SK-N-SH (cell line): ENCODE results near the gene PRR11. TPM values are rescaled to one million over a fixed set of nuclear protein-coding genes. Genes with fewer than 3 reads are reported as not detected.

Experiments
- CTCF ChIA-PET: fragments of 300-600, 350-600 bp; formaldehyde crosslinking; extraction: SDS; loops from one replicate; lab custom pipeline; 2021; lab: Yijun Ruan, JAX
- POLR2A ChIA-PET: fragments of 350-600 bp; sonication (Branson Sonifier 250); formaldehyde crosslinking; extraction: SDS; loops from one replicate; lab custom pipeline; 2020; ENCODE audit warnings: antibody characterized with exemption, inconsistent platforms; lab: Yijun Ruan, JAX
- DNase-seq: peaks from one replicate; pipeline ENCODE4 v3.0.0; 2012
- H2AFZ ChIP-seq: fragments of 200-600 bp; sonication (generic); 2 replicates; pipeline ENCODE4 v1.8.1; 2016; ENCODE audit warnings: antibody characterized with exemption, mild to moderate bottlenecking, low read depth
- H3F3A ChIP-seq: fragments of 200-600 bp; sonication (generic); replicated peaks from 2 replicates; pipeline ENCODE3; 2016; ENCODE audit warnings: antibody characterized with exemption, mild to moderate bottlenecking; ENCODE audit not compliant: insufficient read depth
- H3K27ac ChIP-seq, 2 experiments: fragments of 200-500 bp in 1 of 2; fragments of 200-600 bp in 1 of 2; sonication (Bioruptor generic) in 1 of 2; sonication (generic), shearing (Covaris generic) in 1 of 2; 2 replicates each; pipeline versions ENCODE4 v1.5.1 to v1.6.1; 2014 to 2016; ENCODE audit warnings: low read depth in 2 of 2, inconsistent platforms in 1 of 2, low read length in 1 of 2, mild to moderate bottlenecking in 1 of 2, mixed read lengths in 1 of 2
- H3K27me3 ChIP-seq: fragments of 200-600 bp; sonication (generic), shearing (Covaris generic); 2 replicates; pipeline ENCODE4 v1.6.1; 2016; ENCODE audit warnings: mixed run types; ENCODE audit not compliant: insufficient read depth
- H3K36me3 ChIP-seq, 2 experiments: fragments of 200-500 bp in 1 of 2; fragments of 200-600 bp in 1 of 2; sonication (Bioruptor generic) in 1 of 2; sonication (generic) in 1 of 2; replicated peaks in 1 of 2; 2 replicates each; pipeline versions ENCODE3 to v1.5.1; 2014 to 2016; ENCODE audit warnings: low read length in 1 of 2, mild to moderate bottlenecking in 1 of 2; ENCODE audit not compliant: insufficient read depth in 2 of 2, control insufficient read depth in 1 of 2
- H3K4me1 ChIP-seq, 2 experiments: fragments of 200-500 bp in 1 of 2; fragments of 200-600 bp in 1 of 2; sonication (Bioruptor generic) in 1 of 2; sonication (generic), shearing (Covaris generic) in 1 of 2; 2 replicates each; pipeline versions ENCODE4 v1.5.1 to v1.6.1; 2014 to 2016; ENCODE audit warnings: low read depth in 1 of 2, low read length in 1 of 2, mixed run types in 1 of 2; ENCODE audit not compliant: insufficient read depth in 2 of 2, control insufficient read depth in 1 of 2
- H3K4me2 ChIP-seq: fragments of 200-600 bp; sonication (generic), shearing (Covaris generic); 2 replicates; pipeline ENCODE4 v1.6.1; 2017; ENCODE audit warnings: mixed run types
- H3K4me3 ChIP-seq, 2 experiments: fragments of 200-500 bp in 1 of 2; fragments of 200-600 bp in 1 of 2; sonication (Bioruptor generic) in 1 of 2; sonication (generic), shearing (Covaris generic) in 1 of 2; 2 replicates each; pipeline versions ENCODE4 v1.5.1 to v1.8.1; 2014 to 2016; ENCODE audit warnings: low read depth in 2 of 2, inconsistent platforms in 1 of 2, low read length in 1 of 2, mild to moderate bottlenecking in 1 of 2, mixed read lengths in 1 of 2, moderate library complexity in 1 of 2
- H3K79me2 ChIP-seq: fragments of 200-600 bp; sonication (generic); 2 replicates; pipeline ENCODE4 v1.8.1; 2017; ENCODE audit warnings: mild to moderate bottlenecking; ENCODE audit not compliant: insufficient read depth
- H3K9ac ChIP-seq: fragments of 200-600 bp; sonication (generic); 2 replicates; pipeline ENCODE4 v1.6.1; 2017; ENCODE audit warnings: mixed run types
- H3K9me2 ChIP-seq: fragments of 200-600 bp; sonication (generic); 2 replicates; pipeline ENCODE4 v1.6.1; 2017; ENCODE audit warnings: mixed run types
- H3K9me3 ChIP-seq: fragments of 200-600 bp; sonication (generic); 2 replicates; pipeline ENCODE4 v1.6.1; 2017; ENCODE audit warnings: mixed run types, mild to moderate bottlenecking, moderate library complexity
- H4K20me1 ChIP-seq: fragments of 200-600 bp; sonication (generic); 2 replicates; pipeline ENCODE4 v1.6.1; 2017; ENCODE audit warnings: mild to moderate bottlenecking, mixed run types; ENCODE audit not compliant: insufficient read depth
- ELF1 ChIP-seq: IDR thresholded peaks from 2 replicates; pipeline ENCODE4 v1.4.0; 2012
- FOSL2 ChIP-seq: IDR thresholded peaks from 2 replicates; pipeline ENCODE4 v1.4.0; 2012; ENCODE audit warnings: low read depth, mild to moderate bottlenecking, moderate library complexity, borderline replicate concordance
- FOXM1 ChIP-seq: IDR thresholded peaks from 2 replicates; pipeline ENCODE4 v1.4.0; 2012; ENCODE audit warnings: low read depth, mild to moderate bottlenecking
- GATA2 ChIP-seq: sonication (generic); formaldehyde crosslinking; IDR thresholded peaks from 2 replicates; pipeline ENCODE4 v1.5.0; 2020; ENCODE audit warnings: mild to moderate bottlenecking, missing genetic modification reagents
- JUND ChIP-seq: IDR thresholded peaks from 2 replicates; pipeline ENCODE4 v1.4.0; 2012
- MEF2A ChIP-seq: IDR thresholded peaks from 2 replicates; pipeline ENCODE4 v1.4.0; 2012; ENCODE audit warnings: low read depth, borderline replicate concordance
- RAD21 ChIP-seq: IDR thresholded peaks from 2 replicates; pipeline ENCODE4 v1.6.1; 2012; ENCODE audit warnings: mild to moderate bottlenecking, low read length
- RCOR1 ChIP-seq: fragments of 150-350 bp; IDR thresholded peaks from 2 replicates; pipeline ENCODE4 v1.6.1; 2017; ENCODE audit warnings: antibody characterized with exemption, low read length
- RXRA ChIP-seq: IDR thresholded peaks from 2 replicates; pipeline ENCODE4 v1.4.0; 2012; ENCODE audit warnings: low read depth, mild to moderate bottlenecking, borderline replicate concordance
- SIN3A ChIP-seq: IDR thresholded peaks from 2 replicates; pipeline ENCODE4 v1.6.1; 2012; ENCODE audit warnings: low read depth, mild to moderate bottlenecking, low read length, moderate library complexity, borderline replicate concordance
- TAF1 ChIP-seq: IDR thresholded peaks from 2 replicates; pipeline ENCODE4 v1.6.1; 2012; ENCODE audit warnings: low read depth, mild to moderate bottlenecking, low read length, moderate library complexity, borderline replicate concordance
- TCF12 ChIP-seq: IDR thresholded peaks from 2 replicates; pipeline ENCODE4 v1.4.0; 2012
- TEAD4 ChIP-seq: IDR thresholded peaks from 2 replicates; pipeline ENCODE4 v1.4.0; 2012; ENCODE audit warnings: mild to moderate bottlenecking, borderline replicate concordance; ENCODE audit not compliant: insufficient read depth
- YY1 ChIP-seq: IDR thresholded peaks from 2 replicates; pipeline ENCODE4 v1.4.0; 2012; ENCODE audit warnings: low read depth, mild to moderate bottlenecking
- WGBS: methylation state at CpG from one replicate; pipeline ENCODE4 v1.1.6; 2017; ENCODE audit warnings: low lambda C conversion rate; 5-methylcytosine and 5-hydroxymethylcytosine counted together
- polyA plus RNA-seq, 3 experiments: library from polyadenylated mRNA; depleted of rRNA; stranded (reverse); fragments of >200 nt; gene quantifications; 2 replicates each; pipeline ENCODE4 v1.2.3, GENCODE V29; 2012
- TF ChIP-seq, protein P1 (sequence below): IDR thresholded peaks from 2 replicates; pipeline ENCODE4; 2012
- TF ChIP-seq, protein P2 (sequence below): IDR thresholded peaks from 2 replicates; pipeline ENCODE4 v1.4.0; 2012; ENCODE audit warnings: low read depth, borderline replicate concordance
- TF ChIP-seq, protein P3 (sequence below): fragments of 200-600 bp; sonication (generic); IDR thresholded peaks from 2 replicates; pipeline ENCODE4 v1.6.1; 2017; ENCODE audit warnings: antibody characterized with exemption, mild to moderate bottlenecking, moderate library complexity
- TF ChIP-seq, protein P4 (sequence below): IDR thresholded peaks from 2 replicates; pipeline ENCODE4 v1.6.1; 2012; ENCODE audit warnings: mild to moderate bottlenecking, low read depth, low read length, moderate library complexity
- TF ChIP-seq, protein P5 (sequence below): IDR thresholded peaks from 2 replicates; pipeline ENCODE4 v1.4.0; 2012; ENCODE audit warnings: low read depth

PRR11 gene
- polyA plus RNA-seq, 1 of the 3 experiments (the other 2 are of a cell fraction), result 25.8 TPM

DNA sequence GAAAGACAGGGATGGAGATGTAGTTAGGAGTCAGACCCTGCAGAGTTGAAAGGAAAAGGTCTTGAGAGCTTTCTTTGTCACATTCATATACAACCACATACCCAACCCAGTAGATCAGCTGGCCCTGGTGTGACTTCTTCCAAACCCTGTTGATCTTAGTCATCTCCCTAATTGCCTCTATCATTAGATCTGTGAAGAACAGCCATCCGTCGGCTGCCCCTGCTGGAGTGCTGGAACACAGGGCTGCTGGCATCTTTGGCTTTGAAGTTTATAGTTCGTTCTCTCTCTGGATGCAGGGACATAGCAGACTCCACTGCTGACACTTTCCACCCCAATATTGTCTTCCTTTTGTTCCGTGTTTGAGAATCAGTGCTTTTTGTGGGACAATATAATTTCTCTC is 43.9 kb downstream of the PRR11 start:
- no peak overlapping the region for H3K4me2 ChIP-seq
- WGBS, result 84% methylated on average over 4 of the region's 4 CpGs
- TF ChIP-seq FOXM1 (no peak), TEAD4 (no peak), RXRA (no peak), MEF2A (no peak), GATA2 (CRISPR knock-in tag) (no peak), FOSL2 (no peak), ELF1 (no peak), TAF1 (no peak), JUND (no peak)
- TF ChIP-seq, protein P1, sequence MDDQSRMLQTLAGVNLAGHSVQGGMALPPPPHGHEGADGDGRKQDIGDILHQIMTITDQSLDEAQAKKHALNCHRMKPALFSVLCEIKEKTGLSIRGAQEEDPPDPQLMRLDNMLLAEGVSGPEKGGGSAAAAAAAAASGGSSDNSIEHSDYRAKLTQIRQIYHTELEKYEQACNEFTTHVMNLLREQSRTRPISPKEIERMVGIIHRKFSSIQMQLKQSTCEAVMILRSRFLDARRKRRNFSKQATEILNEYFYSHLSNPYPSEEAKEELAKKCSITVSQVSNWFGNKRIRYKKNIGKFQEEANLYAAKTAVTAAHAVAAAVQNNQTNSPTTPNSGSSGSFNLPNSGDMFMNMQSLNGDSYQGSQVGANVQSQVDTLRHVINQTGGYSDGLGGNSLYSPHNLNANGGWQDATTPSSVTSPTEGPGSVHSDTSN, result no peak
- TF ChIP-seq, protein P2, sequence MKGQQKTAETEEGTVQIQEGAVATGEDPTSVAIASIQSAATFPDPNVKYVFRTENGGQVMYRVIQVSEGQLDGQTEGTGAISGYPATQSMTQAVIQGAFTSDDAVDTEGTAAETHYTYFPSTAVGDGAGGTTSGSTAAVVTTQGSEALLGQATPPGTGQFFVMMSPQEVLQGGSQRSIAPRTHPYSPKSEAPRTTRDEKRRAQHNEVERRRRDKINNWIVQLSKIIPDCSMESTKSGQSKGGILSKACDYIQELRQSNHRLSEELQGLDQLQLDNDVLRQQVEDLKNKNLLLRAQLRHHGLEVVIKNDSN, result no peak
- TF ChIP-seq, protein P3, sequence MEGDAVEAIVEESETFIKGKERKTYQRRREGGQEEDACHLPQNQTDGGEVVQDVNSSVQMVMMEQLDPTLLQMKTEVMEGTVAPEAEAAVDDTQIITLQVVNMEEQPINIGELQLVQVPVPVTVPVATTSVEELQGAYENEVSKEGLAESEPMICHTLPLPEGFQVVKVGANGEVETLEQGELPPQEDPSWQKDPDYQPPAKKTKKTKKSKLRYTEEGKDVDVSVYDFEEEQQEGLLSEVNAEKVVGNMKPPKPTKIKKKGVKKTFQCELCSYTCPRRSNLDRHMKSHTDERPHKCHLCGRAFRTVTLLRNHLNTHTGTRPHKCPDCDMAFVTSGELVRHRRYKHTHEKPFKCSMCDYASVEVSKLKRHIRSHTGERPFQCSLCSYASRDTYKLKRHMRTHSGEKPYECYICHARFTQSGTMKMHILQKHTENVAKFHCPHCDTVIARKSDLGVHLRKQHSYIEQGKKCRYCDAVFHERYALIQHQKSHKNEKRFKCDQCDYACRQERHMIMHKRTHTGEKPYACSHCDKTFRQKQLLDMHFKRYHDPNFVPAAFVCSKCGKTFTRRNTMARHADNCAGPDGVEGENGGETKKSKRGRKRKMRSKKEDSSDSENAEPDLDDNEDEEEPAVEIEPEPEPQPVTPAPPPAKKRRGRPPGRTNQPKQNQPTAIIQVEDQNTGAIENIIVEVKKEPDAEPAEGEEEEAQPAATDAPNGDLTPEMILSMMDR, result no peak
- H3F3A ChIP-seq, result peaks cover 5% of the 10 kb centered on the region
- H4K20me1 ChIP-seq, result no peaks in the 10 kb centered on the region
- H3K9ac ChIP-seq, result no peak overlapping the region
- H3K9me2 ChIP-seq, result no peaks in the 10 kb centered on the region
- H3K27ac ChIP-seq, result no peak overlapping the region
- CTCF ChIA-PET, result no interaction called here
- no peaks in the 10 kb centered on the region for H3K27me3 ChIP-seq
- no peaks in the 10 kb centered on the region for H3K9me3 ChIP-seq
- H3K36me3 ChIP-seq, result peaks cover 3 to 55% of the 10 kb centered on the region in 2 experiments
- no peak overlapping the region for H2AFZ ChIP-seq
- no peaks in the 10 kb centered on the region for H3K79me2 ChIP-seq
- POLR2A ChIA-PET, result no interaction called here
- no peak for DNase-seq
- no peaks in the 10 kb centered on the region for H3K4me1 ChIP-seq
- H3K4me3 ChIP-seq, result no peak overlapping the region

DNA sequence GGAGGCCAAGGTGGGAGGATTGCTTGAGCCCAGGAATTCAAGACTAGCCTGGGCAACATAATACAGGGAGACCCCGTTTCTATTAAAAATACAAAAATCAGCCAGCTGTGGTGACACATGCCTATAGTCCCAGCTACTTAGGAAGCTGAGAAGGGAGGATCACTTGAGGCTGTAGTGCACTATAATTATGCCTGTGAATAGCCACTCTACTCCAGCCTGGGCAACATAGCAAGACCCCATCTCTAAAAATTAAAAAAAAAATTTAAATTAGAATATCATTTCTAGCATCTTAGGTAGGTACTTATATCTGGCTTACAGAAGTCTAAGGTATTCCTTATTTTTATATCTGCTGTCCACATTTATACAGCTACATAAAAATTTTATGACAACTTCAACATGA is 46.8 kb downstream of the PRR11 start:
- H3K9ac ChIP-seq, result no peak overlapping the region
- POLR2A ChIA-PET, result interaction anchor here (0.6 to 0.7 kb wide), 2 partner anchors 12 to 492 kb away, joined by 3 read pairs; no protein-coding TSS in a partner anchor
- peaks cover 0 to 28% of the 10 kb centered on the region in 2 experiments for H3K36me3 ChIP-seq
- no peaks in the 10 kb centered on the region for H4K20me1 ChIP-seq
- CTCF ChIA-PET, result no interaction called here
- H3K27me3 ChIP-seq, result no peaks in the 10 kb centered on the region
- no peak overlapping the region for H2AFZ ChIP-seq
- H3K4me2 ChIP-seq, result no peak overlapping the region
- no peak overlapping the region for H3K27ac ChIP-seq
- H3F3A ChIP-seq, result peaks cover 8% of the 10 kb centered on the region
- no peaks in the 10 kb centered on the region for H3K79me2 ChIP-seq
- H3K9me2 ChIP-seq, result no peaks in the 10 kb centered on the region
- 95% methylated on average over 1 of the region's 1 CpG for WGBS
- no peaks in the 10 kb centered on the region for H3K9me3 ChIP-seq
- no peaks in the 10 kb centered on the region for H3K4me1 ChIP-seq
- DNase-seq, result no peak
- no peak overlapping the region for H3K4me3 ChIP-seq
- no peak for TF ChIP-seq TCF12
- TF ChIP-seq, protein P3, result no peak
- no peak for TF ChIP-seq YY1
- TF ChIP-seq TAF1, result no peak
- TF ChIP-seq, protein P4, sequence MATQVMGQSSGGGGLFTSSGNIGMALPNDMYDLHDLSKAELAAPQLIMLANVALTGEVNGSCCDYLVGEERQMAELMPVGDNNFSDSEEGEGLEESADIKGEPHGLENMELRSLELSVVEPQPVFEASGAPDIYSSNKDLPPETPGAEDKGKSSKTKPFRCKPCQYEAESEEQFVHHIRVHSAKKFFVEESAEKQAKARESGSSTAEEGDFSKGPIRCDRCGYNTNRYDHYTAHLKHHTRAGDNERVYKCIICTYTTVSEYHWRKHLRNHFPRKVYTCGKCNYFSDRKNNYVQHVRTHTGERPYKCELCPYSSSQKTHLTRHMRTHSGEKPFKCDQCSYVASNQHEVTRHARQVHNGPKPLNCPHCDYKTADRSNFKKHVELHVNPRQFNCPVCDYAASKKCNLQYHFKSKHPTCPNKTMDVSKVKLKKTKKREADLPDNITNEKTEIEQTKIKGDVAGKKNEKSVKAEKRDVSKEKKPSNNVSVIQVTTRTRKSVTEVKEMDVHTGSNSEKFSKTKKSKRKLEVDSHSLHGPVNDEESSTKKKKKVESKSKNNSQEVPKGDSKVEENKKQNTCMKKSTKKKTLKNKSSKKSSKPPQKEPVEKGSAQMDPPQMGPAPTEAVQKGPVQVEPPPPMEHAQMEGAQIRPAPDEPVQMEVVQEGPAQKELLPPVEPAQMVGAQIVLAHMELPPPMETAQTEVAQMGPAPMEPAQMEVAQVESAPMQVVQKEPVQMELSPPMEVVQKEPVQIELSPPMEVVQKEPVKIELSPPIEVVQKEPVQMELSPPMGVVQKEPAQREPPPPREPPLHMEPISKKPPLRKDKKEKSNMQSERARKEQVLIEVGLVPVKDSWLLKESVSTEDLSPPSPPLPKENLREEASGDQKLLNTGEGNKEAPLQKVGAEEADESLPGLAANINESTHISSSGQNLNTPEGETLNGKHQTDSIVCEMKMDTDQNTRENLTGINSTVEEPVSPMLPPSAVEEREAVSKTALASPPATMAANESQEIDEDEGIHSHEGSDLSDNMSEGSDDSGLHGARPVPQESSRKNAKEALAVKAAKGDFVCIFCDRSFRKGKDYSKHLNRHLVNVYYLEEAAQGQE, result no peak
- TF ChIP-seq, protein P5, sequence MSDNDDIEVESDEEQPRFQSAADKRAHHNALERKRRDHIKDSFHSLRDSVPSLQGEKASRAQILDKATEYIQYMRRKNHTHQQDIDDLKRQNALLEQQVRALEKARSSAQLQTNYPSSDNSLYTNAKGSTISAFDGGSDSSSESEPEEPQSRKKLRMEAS, result no peak
- TF ChIP-seq RCOR1, result no peak
- no peak for TF ChIP-seq RAD21
- no peak for TF ChIP-seq FOXM1
- no peak for TF ChIP-seq SIN3A
